Naive thymus-derived CD4-positive, alpha-beta T cell (primary cell): ENCODE data around the gene NCR2. TPM values are rescaled to one million over a fixed set of nuclear protein-coding genes. Genes with fewer than 3 reads are reported as not detected.

Experiments
- ATAC-seq: fragments of 150-1000 bp; cut with Tn5 transposase; 2 replicates; pipeline ENCODE4 v1.10.0; 2021; ENCODE audit warnings: mild to moderate bottlenecking, moderate library complexity
- CTCF ChIA-PET: fragments of 350-600 bp; sonication (Branson Sonifier 250); formaldehyde crosslinking; loops from one replicate; lab custom pipeline; 2021; ENCODE audit warnings: antibody characterized with exemption; lab: Charles Lee
- POLR2A ChIA-PET: fragments of 350-600 bp; sonication (Branson Sonifier 250); formaldehyde crosslinking; loops from one replicate; lab custom pipeline; 2021; ENCODE audit warnings: antibody characterized with exemption, inconsistent platforms; lab: Charles Lee
- DNase-seq, 9 donors: peaks; one replicate each; pipeline versions ENCODE4 v3.0.0 to v3.0.0-alpha.2; 2020 to 2022; ENCODE audit warnings: mixed read lengths in 1 of 9
- H3K27ac ChIP-seq: one replicate; pipeline ENCODE4 v1.7.0; 2013; ENCODE audit warnings: mild to moderate bottlenecking, low read depth, low read length, moderate library complexity
- H3K27me3 ChIP-seq, 2 donors: one replicate each; pipeline ENCODE4 v1.7.0; 2013; ENCODE audit warnings: low read length in 2 of 2, mild to moderate bottlenecking in 2 of 2, moderate library complexity in 2 of 2; ENCODE audit not compliant: control insufficient read depth in 2 of 2, insufficient read depth in 2 of 2
- H3K36me3 ChIP-seq, 3 experiments: 1 replicate in 2 of 3; 2 replicates in 1 of 3; pipeline ENCODE4 v1.7.0; 2013; ENCODE audit warnings: low read length in 3 of 3, mild to moderate bottlenecking in 3 of 3, moderate library complexity in 1 of 3; ENCODE audit not compliant: insufficient read depth in 3 of 3, control insufficient read depth in 2 of 3
- H3K4me1 ChIP-seq, 2 donors: one replicate each; pipeline ENCODE4 v1.7.0; 2013; ENCODE audit warnings: low read length in 2 of 2, mild to moderate bottlenecking in 2 of 2, moderate library complexity in 1 of 2; ENCODE audit not compliant: control insufficient read depth in 2 of 2, insufficient read depth in 2 of 2
- H3K4me3 ChIP-seq: 2 replicates; pipeline ENCODE4 v1.7.0; 2013; ENCODE audit warnings: mild to moderate bottlenecking, low read length
- H3K9me3 ChIP-seq, 3 experiments: 1 replicate in 2 of 3; 2 replicates in 1 of 3; pipeline ENCODE4 v1.7.0; 2013; ENCODE audit warnings: low read length in 3 of 3; ENCODE audit not compliant: control insufficient read depth in 2 of 3
- H3K27ac Mint-ChIP-seq, 9 donors: one replicate each; pipeline ENCODE4 v1.8.0; 2020 to 2022; ENCODE audit warnings: mixed read lengths in 9 of 9, mild to moderate bottlenecking in 8 of 9, moderate library complexity in 5 of 9, inconsistent platforms in 2 of 9
- H3K27me3 Mint-ChIP-seq, 5 donors: one replicate each; pipeline ENCODE4 v1.8.0; 2021 to 2022; ENCODE audit warnings: mixed read lengths in 5 of 5, mild to moderate bottlenecking in 1 of 5
- H3K36me3 Mint-ChIP-seq, 5 donors: one replicate each; pipeline ENCODE4 v1.8.0; 2020 to 2022; ENCODE audit warnings: mixed read lengths in 5 of 5, mild to moderate bottlenecking in 3 of 5, inconsistent platforms in 1 of 5
- H3K4me1 Mint-ChIP-seq, 7 donors: one replicate each; pipeline ENCODE4 v1.8.0; 2020 to 2022; ENCODE audit warnings: mixed read lengths in 7 of 7, mild to moderate bottlenecking in 3 of 7, inconsistent platforms in 1 of 7
- H3K4me3 Mint-ChIP-seq, 10 donors: one replicate each; pipeline ENCODE4 v1.8.0; 2020 to 2022; ENCODE audit warnings: mild to moderate bottlenecking in 10 of 10, mixed read lengths in 10 of 10, moderate library complexity in 6 of 10, inconsistent platforms in 2 of 10
- H3K9me3 Mint-ChIP-seq, 11 donors: one replicate each; pipeline ENCODE4 v1.8.0; 2020 to 2022; ENCODE audit warnings: mixed read lengths in 11 of 11, mild to moderate bottlenecking in 4 of 11, inconsistent platforms in 1 of 11, moderate library complexity in 1 of 11
- intact Hi-C, 2 donors: fragments of 100-400 bp; cut with micrococcal nuclease; formaldehyde crosslinking; loops; one replicate each; pipeline ENCODE4 v1.15.1; 2023
- polyA plus RNA-seq, 2 donors: library from polyadenylated mRNA; unstranded; fragments of 300-500 nt; fragmentation: Illumina TruSeq; gene quantifications; one replicate each; pipeline ENCODE4 v1.2.3, GENCODE V29; 2021
- total RNA-seq, 6 experiments: library from RNA in 5 of 6; stranded (reverse) in 5 of 6; gene quantifications; 1 replicate in 5 of 6; 2 replicates in 1 of 6; pipeline ENCODE4 v1.2.3 and lab custom pipeline; 2021 to 2026

NCR2 gene
- total and polyA plus RNA-seq, 7 experiments from 2014 or later: not detected

- no peaks in the 10 kb centered on the region for H3K9me3 Mint-ChIP-seq
These were observed 9.3 kb upstream of the NCR2 start for GRCh38 chr6:41326092-41326491.

DNA sequence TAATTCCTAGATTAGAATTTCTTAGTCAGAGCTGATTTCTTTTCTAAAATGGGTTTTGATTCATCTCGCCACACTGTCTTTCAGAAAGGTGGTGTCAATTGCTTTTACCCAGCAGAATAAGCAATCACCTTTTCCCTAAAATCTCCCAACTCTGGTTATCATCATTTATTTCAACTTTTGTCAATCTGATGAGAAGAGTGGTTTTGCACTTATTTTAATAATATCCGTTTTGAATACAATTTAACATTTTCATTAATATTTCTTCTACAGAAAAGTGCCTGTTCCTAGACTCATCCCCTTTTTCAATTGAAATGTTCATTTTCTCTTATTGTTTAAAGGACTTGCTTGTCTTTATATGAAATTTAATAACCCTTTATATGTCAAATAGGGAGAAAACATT lies 8.2 kb upstream of the NCR2 start:
- intact Hi-C loops: no loop called here

More at GRCh38 chr6:41326092-41326491, 9.3 kb upstream of the NCR2 start:
- intact Hi-C loops: no loop called here
- ATAC-seq (no peak), DNase-seq (no peak)
- Mint-ChIP-seq H3K4me3 (no peak overlapping the region), H3K27ac (no peak overlapping the region), H3K4me1 (peaks cover 0 to 5% (median under 1%) of the 10 kb centered on the region in 7 donors), H3K36me3 (no peaks in the 10 kb centered on the region), H3K27me3 (peaks cover 10 to 51% (median 16%) of the 10 kb centered on the region in 5 donors)
- H3K27ac ChIP-seq: no peak overlapping the region
- peaks cover 0 to 2% of the 10 kb centered on the region in 2 donors for H3K4me1 ChIP-seq
- H3K36me3 ChIP-seq: no peaks in the 10 kb centered on the region
- no peak overlapping the region for H3K4me3 ChIP-seq
- H3K27me3 ChIP-seq: no peaks in the 10 kb centered on the region
- H3K9me3 ChIP-seq: no peaks in the 10 kb centered on the region
- ChIA-PET CTCF (no interaction called here), POLR2A (no interaction called here)

GRCh38 chr6:41331401-41332150 lies 3.8 kb upstream of the NCR2 start:
- Mint-ChIP-seq H3K9me3 (no peaks in the 10 kb centered on the region), H3K4me1 (peaks cover 24 to 59% (median 50%) of the 10 kb centered on the region in 7 donors), H3K4me3 (peak overlapping the region in 2 of 10 donors; percentile 19 to 49), H3K27me3 (peaks cover 0 to 26% (median 4%) of the 10 kb centered on the region in 5 donors), H3K27ac (peak overlapping the region in 7 of 9 donors; percentile 9 to 78 (median 68)), H3K36me3 (no peaks in the 10 kb centered on the region)
- H3K27me3 ChIP-seq: no peaks in the 10 kb centered on the region
- no peaks in the 10 kb centered on the region for H3K9me3 ChIP-seq
- H3K4me1 ChIP-seq: peaks cover 31 to 43% of the 10 kb centered on the region in 2 donors
- DNase-seq: no peak
- intact Hi-C loops: no loop called here
- POLR2A ChIA-PET: no interaction called here
- H3K4me3 ChIP-seq: no peak overlapping the region
- H3K36me3 ChIP-seq: no peaks in the 10 kb centered on the region
- CTCF ChIA-PET: interaction anchor here (0.7 to 2.7 kb wide), 2 partner anchors 12 to 228 kb away, joined by 3 to 11 read pairs; no protein-coding TSS in a partner anchor
- ATAC-seq: no peak
- no peak overlapping the region for H3K27ac ChIP-seq

More for the DNA sequence above, 8.2 kb upstream of the NCR2 start:
- Histone ChIP-seq H3K4me3 (no peak overlapping the region), H3K4me1 (peaks cover 5 to 13% of the 10 kb centered on the region in 2 donors), H3K36me3 (no peaks in the 10 kb centered on the region), H3K27me3 (no peaks in the 10 kb centered on the region), H3K27ac (no peak overlapping the region), H3K9me3 (no peaks in the 10 kb centered on the region)
- no peak for DNase-seq
- no peak for ATAC-seq
- Mint-ChIP-seq H3K27me3 (peaks cover 10 to 52% (median 16%) of the 10 kb centered on the region in 5 donors), H3K36me3 (no peaks in the 10 kb centered on the region), H3K4me1 (peaks cover 4 to 16% (median 11%) of the 10 kb centered on the region in 7 donors), H3K9me3 (no peaks in the 10 kb centered on the region), H3K27ac (no peak overlapping the region), H3K4me3 (no peak overlapping the region)
- ChIA-PET POLR2A (interaction anchor here (0.5 kb wide), 1 partner anchor 11 kb away, joined by 3 read pairs; no protein-coding TSS in a partner anchor), CTCF (interaction anchor here (1.0 kb wide), 1 partner anchor 20 kb away, joined by 3 read pairs; no protein-coding TSS in a partner anchor)

GRCh38 chr6:41332241-41332640 lies 3.2 kb upstream of the NCR2 start:
- CTCF ChIA-PET: interaction anchor here (1.2 to 2.7 kb wide), 2 partner anchors 13 to 36 kb away, joined by 3 to 11 read pairs; no protein-coding TSS in a partner anchor
- H3K9me3 ChIP-seq: no peaks in the 10 kb centered on the region
- POLR2A ChIA-PET: no interaction called here
- H3K27ac ChIP-seq: no peak overlapping the region
- H3K4me3 Mint-ChIP-seq: peak overlapping the region in 3 of 10 donors; percentile 43 to 57 (median 49)
- H3K27me3 Mint-ChIP-seq: peaks cover 0 to 22% (median 4%) of the 10 kb centered on the region in 5 donors
- ATAC-seq: no peak
- no peak overlapping the region for H3K4me3 ChIP-seq
- H3K36me3 Mint-ChIP-seq: no peaks in the 10 kb centered on the region
- no peaks in the 10 kb centered on the region for H3K27me3 ChIP-seq
- no peaks in the 10 kb centered on the region for H3K36me3 ChIP-seq
- H3K27ac Mint-ChIP-seq: peak overlapping the region in 5 of 9 donors; percentile 18 to 75 (median 39)
- peaks cover 31 to 43% of the 10 kb centered on the region in 2 donors for H3K4me1 ChIP-seq
- peaks cover 24 to 62% (median 51%) of the 10 kb centered on the region in 7 donors for H3K4me1 Mint-ChIP-seq
- H3K9me3 Mint-ChIP-seq: no peaks in the 10 kb centered on the region
- no peak for DNase-seq
- intact Hi-C loops: no loop called here

- Mint-ChIP-seq H3K9me3 (no peaks in the 10 kb centered on the region), H3K27ac (peak overlapping the region; percentile 83 to 96 (median 89)), H3K36me3 (no peaks in the 10 kb centered on the region), H3K4me1 (peaks cover 24 to 62% (median 51%) of the 10 kb centered on the region in 7 donors), H3K27me3 (peaks cover 0 to 21% (median 0%) of the 10 kb centered on the region in 5 donors), H3K4me3 (peak overlapping the region in 6 of 10 donors; percentile 8 to 79 (median 64))
- Histone ChIP-seq H3K27ac (peak overlapping the region; percentile 57), H3K36me3 (no peaks in the 10 kb centered on the region), H3K27me3 (no peaks in the 10 kb centered on the region), H3K4me3 (no peak overlapping the region), H3K9me3 (no peaks in the 10 kb centered on the region), H3K4me1 (peaks cover 31 to 43% of the 10 kb centered on the region in 2 donors)
- DNase-seq: no peak
- intact Hi-C loops: no loop called here
- ChIA-PET CTCF (interaction anchor here (0.7 to 2.7 kb wide), 7 partner anchors 11 to 164 kb away, joined by 3 to 11 read pairs (median 5); no protein-coding TSS in a partner anchor), POLR2A (interaction anchor here (0.6 to 1.5 kb wide), 2 partner anchors 11 to 203 kb away, joined by 3 to 9 read pairs; no protein-coding TSS in a partner anchor)
- ATAC-seq: no peak
These were observed 2.3 kb upstream of the NCR2 start for GRCh38 chr6:41332842-41333736.
